Cardiac septum (tissue), 1 donor: Measurements from ENCODE around the gene GLB1L. TPM values are rescaled to one million over a fixed set of nuclear protein-coding genes. Genes with fewer than 3 reads are reported as not detected.
A peak's percentile ranks its signal among the peaks of the same experiment; 100 is the strongest.

Source experiments
- DNase-seq: peaks from one replicate; pipeline ENCODE4 v3.0.0-alpha.2; 2020; ENCODE audit warnings: low spot score
- intact Hi-C: fragments of 100-400 bp; cut with DNase I; formaldehyde crosslinking; loops from one replicate; pipeline ENCODE4 v1.14.0; 2022
- total RNA-seq: library from RNA; stranded (reverse); fragmentation: NEBNext Ultra II Directional; extraction: Animal tissue kit (Norgen Biotek cat#: 25700); gene quantifications from one replicate; pipeline ENCODE4 v1.2.1, GENCODE V29; 2021
- donor health status: DM: no; HTN: no; CAD: no.

The GLB1L gene
- total RNA-seq, 1 donor from 2014 or later, result 2.0 TPM

DNA sequence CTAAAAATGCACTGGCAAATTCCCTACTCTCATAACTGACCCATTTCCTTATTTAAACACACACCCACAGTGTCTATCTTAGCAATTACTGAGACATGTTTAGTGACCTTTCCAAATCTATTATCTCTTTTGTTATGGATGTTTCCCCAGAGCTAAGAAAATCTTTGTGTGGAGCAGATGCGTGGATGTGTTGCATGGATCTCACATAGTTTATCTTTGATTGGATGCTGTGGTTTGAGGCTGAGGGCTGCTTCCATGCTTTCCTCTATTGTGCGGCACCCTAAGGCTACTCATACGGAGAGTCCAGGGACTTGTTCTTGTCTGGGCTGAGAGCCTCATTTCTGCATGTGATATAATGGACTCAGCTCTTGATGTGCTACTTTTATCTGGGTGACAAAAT is 10.9 kb downstream of the GLB1L start:
- no peak for DNase-seq
- intact Hi-C loops, result no loop called here

- intact Hi-C loops, result no loop called here
- peak; percentile 84 for DNase-seq
Measured at GRCh38 chr2:219230059-219230540, 15.1 kb downstream of the GLB1L start.

- intact Hi-C loops, result loop anchor here (1.0 to 5.0 kb wide), 3 partner anchors 11 to 68 kb away; partner anchors contain the start of genes ABCB6, GLB1L and STK16
- DNase-seq, result peak; percentile 100
Measured at GRCh38 chr2:219229305-219230058, 15.8 kb downstream of the GLB1L start, which contains the start of the genes ANKZF1 and ATG9A. ANKZF1 (plus strand) TSS chr2:219229806; CDS start chr2:219230258, 452 bp downstream. ATG9A (minus strand) TSS chr2:219229636; CDS start chr2:219228024, 1,612 bp downstream.

- intact Hi-C loops, result loop anchor here (1.0 to 5.0 kb wide), 3 partner anchors 11 to 68 kb away; partner anchors contain the start of genes ABCB6, GLB1L and STK16
- DNase-seq, result no peak
Measured at GRCh38 chr2:219228911-219229304, 16.3 kb downstream of the GLB1L start.

- DNase-seq, result no peak
- intact Hi-C loops, result loop anchor here (2.0 to 5.0 kb wide), 2 partner anchors 17 to 69 kb away; partner anchors contain the start of genes GLB1L and STK16
Measured at GRCh38 chr2:219228041-219228910, 17.0 kb downstream of the GLB1L start.

- intact Hi-C loops, result loop anchor here (5.0 kb wide), 1 partner anchor 72 kb away; no protein-coding TSS in a partner anchor
- no peak for DNase-seq
Measured at GRCh38 chr2:219225350-219225749, 19.9 kb downstream of the GLB1L start.

GRCh38 chr2:219223831-219224610 is 21.2 kb downstream of the GLB1L start:
- intact Hi-C loops, result no loop called here
- DNase-seq, result no peak

- intact Hi-C loops, result no loop called here
- DNase-seq, result no peak
Measured at GRCh38 chr2:219221957-219222518, 23.2 kb downstream of the GLB1L start.

GRCh38 chr2:219220652-219221402 is 24.4 kb downstream of the GLB1L start:
- no peak for DNase-seq
- intact Hi-C loops, result no loop called here

- DNase-seq, result no peak
- intact Hi-C loops, result loop anchor here (2.0 kb wide), 1 partner anchor 41 kb away; the partner anchor contains the start of gene RETREG2
Measured at GRCh38 chr2:219219784-219220532, 25.3 kb downstream of the GLB1L start.

- DNase-seq, result peak; percentile 98
- intact Hi-C loops, result loop anchor here (1.0 to 2.0 kb wide), 2 partner anchors 10 to 40 kb away; partner anchors contain the start of genes ANKZF1, ATG9A and RETREG2
Measured at GRCh38 chr2:219218732-219219701, 26.2 kb downstream of the GLB1L start, which contains the start of gene ABCB6. ABCB6 (minus strand) TSS chr2:219218958; CDS start chr2:219218673, 285 bp downstream.

DNA sequence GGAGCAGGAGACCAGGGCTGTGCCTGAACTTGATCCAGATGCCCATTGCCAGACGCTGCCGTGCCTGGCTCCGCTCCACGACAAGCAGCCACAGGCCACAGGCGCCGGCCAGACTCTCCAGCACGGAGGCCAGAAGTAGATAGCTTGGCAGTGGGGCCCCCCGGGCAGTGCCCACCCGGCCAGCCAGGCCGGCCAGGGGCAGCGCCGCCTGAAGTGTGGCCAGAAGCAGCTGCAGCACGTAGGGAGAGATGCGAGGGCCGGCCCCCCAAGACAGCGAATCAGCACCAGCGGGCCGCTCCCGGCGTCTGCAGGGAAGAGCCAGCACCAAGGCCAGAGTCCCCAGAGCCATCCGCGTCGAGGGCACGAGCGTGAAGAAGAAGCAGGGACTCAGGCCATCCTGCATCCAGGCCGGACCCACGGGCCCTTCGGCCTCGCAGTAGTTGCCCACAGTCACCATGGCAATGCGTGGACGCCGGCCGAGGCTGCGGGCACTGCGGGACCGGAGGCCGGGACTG is 27.0 kb downstream of the GLB1L start:
- intact Hi-C loops, result loop anchor here (1.0 to 2.0 kb wide), 2 partner anchors 11 to 39 kb away; partner anchors contain the start of genes ANKZF1, ATG9A and RETREG2

GRCh38 chr2:219216535-219216915 is 28.7 kb downstream of the GLB1L start:
- intact Hi-C loops, result loop anchor here (2.0 kb wide), 1 partner anchor 36 kb away; the partner anchor contains the start of genes TUBA4A and TUBA4B

More for the DNA sequence above, 27.0 kb downstream of the GLB1L start:
- DNase-seq, result peak; percentile 78

DNA sequence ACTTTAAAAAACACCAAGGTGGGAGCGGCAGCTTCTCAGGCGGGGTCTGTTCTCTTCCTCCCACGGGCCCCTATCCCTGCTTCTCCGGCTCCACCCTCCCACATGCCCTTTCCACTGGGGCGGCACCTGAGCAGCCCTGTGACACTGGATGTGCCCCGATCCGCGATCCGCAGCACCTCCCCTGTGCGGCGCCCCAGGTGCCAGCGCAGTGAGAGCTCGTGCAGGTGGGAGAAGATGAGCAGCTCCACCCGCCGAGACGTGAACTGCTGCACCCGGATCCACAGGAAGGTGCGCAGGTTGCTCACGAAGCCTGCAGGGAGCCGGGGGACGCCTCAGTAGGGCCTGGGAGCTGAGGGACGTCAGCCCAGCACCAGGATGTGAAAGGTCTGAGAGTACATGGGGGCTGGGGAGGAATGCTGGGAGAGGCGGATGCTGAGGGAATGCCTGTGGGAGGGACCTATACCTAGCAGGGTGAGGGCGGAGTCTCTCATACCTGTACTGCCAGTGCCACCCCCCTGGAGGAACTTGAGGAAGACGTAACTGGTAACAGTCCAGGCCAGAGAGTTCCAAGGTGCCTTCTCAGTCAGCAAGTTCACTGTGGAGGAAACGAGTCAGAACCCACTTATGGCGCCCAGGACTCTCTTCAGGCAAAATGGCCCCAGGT is 29.2 kb downstream of the GLB1L start:
- no peak for DNase-seq
- intact Hi-C loops, result loop anchor here (2.0 kb wide), 1 partner anchor 37 kb away; the partner anchor contains the start of genes TUBA4A and TUBA4B

More at GRCh38 chr2:219216535-219216915, 28.7 kb downstream of the GLB1L start:
- no peak for DNase-seq

DNA sequence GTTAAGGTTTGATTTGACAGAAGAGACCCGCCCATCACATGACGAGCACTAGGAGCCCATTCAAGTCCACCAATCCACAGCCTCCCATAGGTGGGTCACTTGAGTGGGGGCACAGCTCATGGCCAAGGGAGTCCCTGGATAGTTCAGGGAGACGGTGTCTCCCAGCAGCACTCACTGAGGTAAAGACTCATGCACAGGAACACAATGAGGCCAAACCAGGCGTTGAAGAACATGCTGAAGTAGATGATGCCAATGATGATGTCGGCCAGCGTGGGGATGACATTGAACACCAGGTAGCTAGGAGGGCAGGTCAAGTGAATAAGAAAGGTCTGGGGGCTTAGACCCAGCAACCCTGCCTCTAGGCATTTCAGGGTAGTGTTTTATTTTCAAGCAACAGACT is 30.5 kb downstream of the GLB1L start:
- no peak for DNase-seq
- intact Hi-C loops, result no loop called here
